B cell (primary cell): ENCODE results near the gene PINLYP.

Experiments
- CTCF ChIP-seq: fragments of 200-600 bp; IDR thresholded peaks from one replicate; pipeline ENCODE4 v1.8.0; 2022; ENCODE audit warnings: antibody characterized with exemption, mild to moderate bottlenecking
- EZH2 ChIP-seq: IDR thresholded peaks from 2 replicates; pipeline ENCODE4 v1.6.1; 2012; ENCODE audit warnings: borderline replicate concordance, low read depth, mild to moderate bottlenecking, moderate library complexity, low read length; ENCODE audit not compliant: insufficient read depth, poor library complexity, severe bottlenecking

DNA sequence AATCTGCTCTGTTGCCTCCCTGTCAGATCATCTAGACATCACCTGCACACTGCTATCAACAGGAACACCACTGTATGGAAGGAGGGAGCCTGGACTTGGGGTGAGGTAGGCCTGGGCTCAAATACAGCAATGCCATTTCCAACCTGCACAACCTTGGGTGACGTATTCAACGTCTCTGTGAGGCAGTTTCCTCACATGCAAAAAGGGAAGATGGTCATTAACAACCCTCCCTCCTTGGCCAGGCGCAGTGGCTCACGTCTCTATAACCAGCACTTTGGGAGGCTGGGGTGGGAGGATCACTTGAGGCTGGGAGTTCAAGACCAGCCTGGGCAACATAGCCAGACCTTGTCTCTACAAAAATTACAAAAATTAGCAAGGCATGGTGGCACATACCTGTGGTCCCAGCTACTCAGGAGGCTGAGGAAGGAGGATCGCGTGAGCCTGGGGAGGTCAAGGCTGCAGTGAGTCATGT, 13.3 kb upstream of the PINLYP start:
- no peak for TF ChIP-seq CTCF
- no peak for TF ChIP-seq EZH2
